ENCODE measurements around the gene FHIP1A.

Gene FHIP1A

GRCh38 chr4:151418385-151418784 lies 9.4 kb downstream of the FHIP1A start:
- DNase-seq: no peak

- no peak for DNase-seq
These were observed 9.9 kb downstream of the FHIP1A start for GRCh38 chr4:151418856-151419255.

- no peak for DNase-seq
These were observed 11.4 kb downstream of the FHIP1A start for GRCh38 chr4:151420250-151420807.

GRCh38 chr4:151422854-151423253 lies 13.9 kb downstream of the FHIP1A start:
- DNase-seq: no peak

GRCh38 chr4:151426513-151426912 lies 17.5 kb downstream of the FHIP1A start:
- DNase-seq: no peak

- no peak for DNase-seq
These were observed 18.3 kb downstream of the FHIP1A start for GRCh38 chr4:151427266-151427665.

GRCh38 chr4:151428346-151428745 lies 19.4 kb downstream of the FHIP1A start:
- DNase-seq: no peak

- no peak for DNase-seq
These were observed 21.1 kb downstream of the FHIP1A start for GRCh38 chr4:151429957-151430570.

- DNase-seq: no peak
These were observed 21.9 kb downstream of the FHIP1A start for GRCh38 chr4:151430740-151431457.

GRCh38 chr4:151431728-151432127 lies 22.8 kb downstream of the FHIP1A start:
- DNase-seq: no peak

GRCh38 chr4:151432654-151433053 lies 23.7 kb downstream of the FHIP1A start:
- DNase-seq: no peak

- DNase-seq: no peak
These were observed 25.3 kb downstream of the FHIP1A start for GRCh38 chr4:151434183-151434860.

GRCh38 chr4:151436093-151436518 lies 27.1 kb downstream of the FHIP1A start:
- DNase-seq: no peak

- no peak for DNase-seq
These were observed 28.5 kb downstream of the FHIP1A start for GRCh38 chr4:151437505-151437904.

GRCh38 chr4:151438154-151438553 lies 29.2 kb downstream of the FHIP1A start:
- DNase-seq: no peak

- DNase-seq: no peak
These were observed 30.3 kb downstream of the FHIP1A start for GRCh38 chr4:151439320-151439719.

GRCh38 chr4:151442002-151442401 lies 33.0 kb downstream of the FHIP1A start:
- no peak for DNase-seq

- no peak for DNase-seq
These were observed 34.3 kb downstream of the FHIP1A start for GRCh38 chr4:151443247-151443646.

- no peak for DNase-seq
These were observed 34.8 kb downstream of the FHIP1A start for GRCh38 chr4:151443752-151444151.

GRCh38 chr4:151446208-151446607 lies 37.2 kb downstream of the FHIP1A start:
- no peak for DNase-seq

- DNase-seq: no peak
These were observed 45.5 kb downstream of the FHIP1A start for GRCh38 chr4:151454513-151454912.

- no peak for DNase-seq
These were observed 46.2 kb downstream of the FHIP1A start for GRCh38 chr4:151455212-151455611.

- DNase-seq: no peak
These were observed 49.2 kb downstream of the FHIP1A start for GRCh38 chr4:151458148-151458547.

Data from NCI-H1694 (cell line).